GM12891 (cell line): ENCODE measurements around the gene PIGU.

Experiments
- POLR2A ChIP-seq: IDR thresholded peaks from 2 replicates; pipeline ENCODE4 v1.6.1; 2011; ENCODE audit warnings: low read depth, low read length, control low read depth
- POLR2AphosphoS5 ChIP-seq: IDR thresholded peaks from 2 replicates; pipeline ENCODE4 v1.6.1; 2011; ENCODE audit warnings: low read depth, low read length, control low read depth
- TAF1 ChIP-seq: IDR thresholded peaks from 2 replicates; pipeline ENCODE4 v1.6.1; 2011; ENCODE audit warnings: low read depth, low read length, control low read depth

DNA sequence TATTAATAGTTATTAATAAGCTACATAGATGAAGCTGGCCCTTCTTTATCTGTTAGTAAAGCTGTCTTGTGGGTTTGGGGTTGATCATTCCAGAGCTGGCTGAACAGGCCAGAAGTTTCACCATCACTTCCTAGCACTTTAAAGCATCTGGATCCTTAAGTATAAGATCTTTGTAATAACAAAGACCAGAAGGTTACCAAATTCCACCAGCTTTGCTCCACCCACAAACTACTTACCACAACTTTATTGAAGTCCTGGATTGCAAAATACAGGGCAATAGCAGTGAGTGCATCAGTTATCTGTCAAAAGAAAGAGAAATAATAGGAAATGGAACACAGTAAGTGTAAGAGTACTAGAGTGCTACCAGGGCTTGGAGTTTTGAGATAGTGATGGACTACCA is 33.0 kb downstream of the PIGU start:
- TF ChIP-seq TAF1 (no peak), POLR2AphosphoS5 (no peak), POLR2A (no peak)
